MCF 10A (cell line): ENCODE measurements around the gene MAP3K4. TPM values are rescaled to one million over a fixed set of nuclear protein-coding genes. Genes with fewer than 3 reads are reported as not detected.
"Not testable (repeated sequence)": the region's sequence is repeated elsewhere in the genome, so short reads cannot be mapped to it uniquely, and the experiment has no call there.

ENCODE experiments used
- BruUV-seq: library from RNA; stranded (reverse); fragments of 400-500 nt; replicated peaks from 2 replicates; lab custom pipeline; 2021; lab: Mats Ljungman, UMichigan
- CTCF ChIA-PET: fragments of 300-600 bp; sonication (Branson Sonifier 250); formaldehyde crosslinking; extraction: SDS; loops from one replicate; lab custom pipeline; 2021; ENCODE audit warnings: antibody characterized with exemption, inconsistent platforms; lab: Yijun Ruan, JAX
- POLR2A ChIA-PET: fragments of 300-600, 350-650 bp; sonication (Branson Sonifier 250); formaldehyde crosslinking; extraction: SDS; loops from one replicate; lab custom pipeline; 2020; ENCODE audit warnings: antibody characterized with exemption, inconsistent platforms; lab: Yijun Ruan, JAX
- DNase-seq: peaks from one replicate; pipeline ENCODE4 v3.0.0-alpha.2; 2018; ENCODE audit not compliant: unreplicated experiment
- H3K27ac Mint-ChIP-seq: one replicate; pipeline ENCODE4 v1.8.0; 2022; ENCODE audit warnings: mild to moderate bottlenecking, low read depth, mixed read lengths; ENCODE audit not compliant: unreplicated experiment
- H3K27me3 Mint-ChIP-seq: one replicate; pipeline ENCODE4 v1.8.0; 2022; ENCODE audit warnings: mixed read lengths; ENCODE audit not compliant: insufficient read depth, unreplicated experiment
- H3K36me3 Mint-ChIP-seq: one replicate; pipeline ENCODE4 v1.8.0; 2022; ENCODE audit warnings: mild to moderate bottlenecking, moderate library complexity, mixed read lengths; ENCODE audit not compliant: insufficient read depth, unreplicated experiment
- H3K4me1 Mint-ChIP-seq: one replicate; pipeline ENCODE4 v1.8.0; 2022; ENCODE audit warnings: mixed read lengths; ENCODE audit not compliant: insufficient read depth, unreplicated experiment
- H3K4me3 Mint-ChIP-seq: one replicate; pipeline ENCODE4 v1.8.0; 2022; ENCODE audit warnings: mild to moderate bottlenecking, moderate library complexity, mixed read lengths; ENCODE audit not compliant: unreplicated experiment
- H3K9me3 Mint-ChIP-seq: one replicate; pipeline ENCODE4 v1.8.0; 2022; ENCODE audit warnings: mixed read lengths; ENCODE audit not compliant: unreplicated experiment
- CTCF ChIP-seq: fragments of 200-600 bp; IDR thresholded peaks from one replicate; pipeline ENCODE4 v1.8.0; 2022; ENCODE audit warnings: antibody characterized with exemption, mild to moderate bottlenecking; ENCODE audit not compliant: unreplicated experiment
- intact Hi-C: fragments of 100-400 bp; cut with micrococcal nuclease; formaldehyde crosslinking; loops from 2 replicates; pipeline ENCODE4 v1.14.1; 2022
- total RNA-seq: library from RNA; stranded (reverse); gene quantifications from 2 replicates; pipeline ENCODE4 v1.2.3, GENCODE V29; 2022

The MAP3K4 gene
- total RNA-seq, 1 experiment from 2014 or later: 38.7 TPM

GRCh38 chr6:160978141-160978901 is 13.2 kb upstream of the MAP3K4 start:
- ChIA-PET POLR2A (interaction anchor here (0.7 to 1.3 kb wide), 3 partner anchors 12 to 849 kb away, joined by 3 to 4 read pairs (median 3); no protein-coding TSS in a partner anchor), CTCF (interaction anchor here (1.0 to 1.8 kb wide), 3 partner anchors 12 to 245 kb away, joined by 3 to 5 read pairs (median 3); no protein-coding TSS in a partner anchor)
- Mint-ChIP-seq H3K4me3 (no peak overlapping the region), H3K27ac (no peak overlapping the region), H3K27me3 (no peaks in the 10 kb centered on the region), H3K9me3 (no peaks in the 10 kb centered on the region), H3K4me1 (peaks cover 17% of the 10 kb centered on the region), H3K36me3 (no peaks in the 10 kb centered on the region)
- DNase-seq: peak; percentile 15
- BruUV-seq: no TSS peak
- TF ChIP-seq CTCF: no peak
- intact Hi-C loops: no loop called here

GRCh38 chr6:160979061-160979708 is 12.4 kb upstream of the MAP3K4 start:
- H3K27me3 Mint-ChIP-seq: no peaks in the 10 kb centered on the region
- no peak for TF ChIP-seq CTCF
- peaks cover 9% of the 10 kb centered on the region for H3K4me1 Mint-ChIP-seq
- no peak overlapping the region for H3K27ac Mint-ChIP-seq
- CTCF ChIA-PET: interaction anchor here (1.0 to 1.9 kb wide), 3 partner anchors 13 to 246 kb away, joined by 3 to 5 read pairs (median 5); no protein-coding TSS in a partner anchor
- no TSS peak for BruUV-seq
- POLR2A ChIA-PET: no interaction called here
- intact Hi-C loops: no loop called here
- no peak overlapping the region for H3K4me3 Mint-ChIP-seq
- peaks cover 6% of the 10 kb centered on the region for H3K9me3 Mint-ChIP-seq
- DNase-seq: no peak
- H3K36me3 Mint-ChIP-seq: no peaks in the 10 kb centered on the region

- H3K9me3 Mint-ChIP-seq: peaks cover 14% of the 10 kb centered on the region
- intact Hi-C loops: not testable (repeated sequence)
Measured at GRCh38 chr6:160983377-160983948, 8.1 kb upstream of the MAP3K4 start.

GRCh38 chr6:160986851-160987250 is 4.7 kb upstream of the MAP3K4 start:
- no peaks in the 10 kb centered on the region for H3K4me1 Mint-ChIP-seq
- H3K9me3 Mint-ChIP-seq: peaks cover 14% of the 10 kb centered on the region
- H3K36me3 Mint-ChIP-seq: no peaks in the 10 kb centered on the region
- intact Hi-C loops: no loop called here
- no peak for DNase-seq
- no peaks in the 10 kb centered on the region for H3K27me3 Mint-ChIP-seq
- no peak for TF ChIP-seq CTCF
- CTCF ChIA-PET: interaction anchor here (0.5 to 1.2 kb wide), 4 partner anchors 13 to 1266 kb away, joined by 3 to 5 read pairs (median 3); no protein-coding TSS in a partner anchor
- H3K27ac Mint-ChIP-seq: no peak overlapping the region
- no peak overlapping the region for H3K4me3 Mint-ChIP-seq
- BruUV-seq: no TSS peak
- POLR2A ChIA-PET: no interaction called here

More at GRCh38 chr6:160983377-160983948, 8.1 kb upstream of the MAP3K4 start:
- H3K4me3 Mint-ChIP-seq, H3K27ac Mint-ChIP-seq, DNase-seq, POLR2A ChIA-PET, CTCF ChIA-PET, H3K27me3 Mint-ChIP-seq, BruUV-seq, H3K36me3 Mint-ChIP-seq, H3K4me1 Mint-ChIP-seq: not testable (repeated sequence)
